A549 (cell line): ENCODE results near the gene HIVEP3. TPM values are rescaled to one million over a fixed set of nuclear protein-coding genes. Genes with fewer than 3 reads are reported as not detected.
A peak's percentile ranks its signal among the peaks of the same experiment; 100 is the strongest.

Source experiments
- ATAC-seq, 2 experiments: fragments of 200-7000 bp in 1 of 2; fragments of >200 bp in 1 of 2; cut with Nextera tagmentation in 1 of 2; cut with Tn5 transposase in 1 of 2; 3 replicates each; pipeline versions ENCODE4 v1.8.0 to v1.9.1; 2018 to 2020; ENCODE audit warnings: mild to moderate bottlenecking in 1 of 2, moderate library complexity in 1 of 2
- CTCF ChIA-PET: fragments of 300-600 bp; sonication (Branson Sonifier 250); formaldehyde crosslinking; extraction: SDS; loops from one replicate; lab custom pipeline; 2021; ENCODE audit warnings: antibody characterized with exemption, inconsistent platforms; lab: Yijun Ruan, JAX
- POLR2A ChIA-PET: fragments of 350-600 bp; formaldehyde crosslinking; extraction: SDS; loops from one replicate; lab custom pipeline; 2021; ENCODE audit warnings: antibody characterized with exemption, inconsistent platforms; lab: Yijun Ruan, JAX
- DNase-seq, 2 experiments: peaks; one replicate each; pipeline versions ENCODE4 v3.0.0 to v3.0.0-alpha.2; 2011 to 2016; ENCODE audit warnings: low read depth in 1 of 2, low spot score in 1 of 2
- FAIRE-seq: peaks from 2 replicates; lab custom pipeline; 2011; peaks lifted over from hg19 to GRCh38; lab: Jason Lieb, UNC
- H3K27ac ChIP-seq, 2 experiments: fragments of >200 bp; sonication (Bioruptor Twin); formaldehyde crosslinking; 3 replicates each; pipeline ENCODE4 v1.5.1; 2016 to 2017
- H3K4me1 ChIP-seq: fragments of >200 bp; sonication (Bioruptor Twin); formaldehyde crosslinking; 3 replicates; pipeline ENCODE4 v1.6.1; 2016
- H3K4me2 ChIP-seq: fragments of >200 bp; sonication (Bioruptor Twin); formaldehyde crosslinking; 3 replicates; pipeline ENCODE4 v1.6.1; 2016
- H3K4me3 ChIP-seq: fragments of >200 bp; sonication (Bioruptor Twin); formaldehyde crosslinking; 3 replicates; pipeline ENCODE4 v1.5.1; 2016
- H3K9me3 ChIP-seq: fragments of >200 bp; sonication (Bioruptor Twin); formaldehyde crosslinking; 3 replicates; pipeline ENCODE4 v1.6.1; 2016
- BCL3 ChIP-seq: fragments of >200 bp; sonication (Bioruptor Twin); formaldehyde crosslinking; IDR thresholded peaks from 3 replicates; pipeline ENCODE4 v1.6.1; 2016
- BHLHE40 ChIP-seq: IDR thresholded peaks from 2 replicates; pipeline ENCODE4 v1.6.1; 2012; ENCODE audit warnings: low read depth, low read length, inconsistent platforms
- CEBPB ChIP-seq, 2 experiments: fragments of >200 bp in 1 of 2; sonication (Bioruptor Twin) in 1 of 2; formaldehyde crosslinking in 1 of 2; IDR thresholded peaks; 2 replicates each; pipeline ENCODE4 v1.6.1; 2012 to 2016
- CHD4 ChIP-seq: fragments of 200-600 bp; sonication (generic); IDR thresholded peaks from 2 replicates; pipeline ENCODE4 v1.6.1; 2016; ENCODE audit warnings: antibody characterized with exemption, mild to moderate bottlenecking, borderline replicate concordance
- E2F6 ChIP-seq: IDR thresholded peaks from 2 replicates; pipeline ENCODE4 v1.6.1; 2012; ENCODE audit warnings: low read depth, borderline replicate concordance
- ELK1 ChIP-seq: fragments of 150-350 bp; IDR thresholded peaks from 2 replicates; pipeline ENCODE4 v1.6.1; 2014; ENCODE audit warnings: low read depth, mild to moderate bottlenecking, low read length
- EP300 ChIP-seq, 2 experiments: fragments of >200 bp; sonication (Bioruptor Twin); formaldehyde crosslinking; IDR thresholded peaks; 2 replicates in 1 of 2; 3 replicates in 1 of 2; pipeline ENCODE4 v1.6.1; 2016 to 2017
- FOSB ChIP-seq: fragments of 250-450 bp; sonication (Bioruptor Pico); IDR thresholded peaks from 2 replicates; pipeline ENCODE4 v1.5.0; 2020; ENCODE audit warnings: mild to moderate bottlenecking, moderate library complexity
- FOSL2 ChIP-seq, 2 experiments: fragments of 450-650 bp in 1 of 2; fragments of >200 bp in 1 of 2; sonication (Bioruptor Twin) in 1 of 2; formaldehyde crosslinking; IDR thresholded peaks; 2 replicates each; pipeline versions ENCODE4 v1.5.0 to v1.6.1; 2016 to 2020; ENCODE audit warnings: mild to moderate bottlenecking in 1 of 2, moderate library complexity in 1 of 2
- GATA3 ChIP-seq: IDR thresholded peaks from 2 replicates; pipeline ENCODE4 v1.6.1; 2012; ENCODE audit warnings: borderline replicate concordance
- HES2 ChIP-seq: fragments of >200 bp; sonication (Bioruptor Twin); formaldehyde crosslinking; IDR thresholded peaks from 2 replicates; pipeline ENCODE4 v1.6.1; 2016
- HMGXB4 ChIP-seq: fragments of 250-450 bp; sonication (Bioruptor Pico); IDR thresholded peaks from 2 replicates; pipeline ENCODE4 v1.5.0; 2021; ENCODE audit warnings: mild to moderate bottlenecking, moderate library complexity, borderline replicate concordance
- HOXA7 ChIP-seq: fragments of 250-450 bp; sonication (Bioruptor Pico); IDR thresholded peaks from 2 replicates; pipeline ENCODE4 v1.5.0; 2020; ENCODE audit warnings: mild to moderate bottlenecking, moderate library complexity
- KDM1A ChIP-seq: fragments of 200-600 bp; sonication (generic); IDR thresholded peaks from 2 replicates; pipeline ENCODE4 v1.6.1; 2016; ENCODE audit warnings: low read depth, mild to moderate bottlenecking
- MAFK ChIP-seq: fragments of 450-650 bp; IDR thresholded peaks from 2 replicates; pipeline ENCODE4 v1.6.1; 2014; ENCODE audit not compliant: partially characterized antibody
- MAX ChIP-seq: IDR thresholded peaks from 2 replicates; pipeline ENCODE4 v1.6.1; 2012
- MYC ChIP-seq: IDR thresholded peaks from 2 replicates; pipeline ENCODE4 v1.6.1; 2012; ENCODE audit warnings: mild to moderate bottlenecking, inconsistent platforms, low read length, improper control_type of control experiment, borderline replicate concordance
- PHF8 ChIP-seq: fragments of 200-600 bp; sonication (generic); IDR thresholded peaks from 2 replicates; pipeline ENCODE4 v1.6.1; 2016; ENCODE audit warnings: low read depth, mild to moderate bottlenecking, antibody characterized with exemption, moderate library complexity, borderline replicate concordance
- POLR2A ChIP-seq: IDR thresholded peaks from 2 replicates; pipeline ENCODE4 v1.6.1; 2012; ENCODE audit warnings: mild to moderate bottlenecking, low read length
- RAD21 ChIP-seq, 2 experiments: fragments of >200 bp in 1 of 2; sonication (Bioruptor Twin) in 1 of 2; formaldehyde crosslinking in 1 of 2; IDR thresholded peaks in 1 of 2; conservative IDR thresholded peaks in 1 of 2; 2 replicates in 1 of 2; 3 replicates in 1 of 2; pipeline ENCODE4 v1.6.1; 2012 to 2018; ENCODE audit warnings: inconsistent platforms in 1 of 2
- RARB ChIP-seq: fragments of 250-450 bp; sonication (Bioruptor Pico); IDR thresholded peaks from 2 replicates; pipeline ENCODE4 v1.8.0; 2021; ENCODE audit warnings: mild to moderate bottlenecking, moderate library complexity
- REST ChIP-seq: fragments of 200-600 bp; sonication (generic); IDR thresholded peaks from 2 replicates; pipeline ENCODE4 v1.6.1; 2016; ENCODE audit warnings: antibody characterized with exemption, mild to moderate bottlenecking, moderate library complexity
- SMC3 ChIP-seq: fragments of >200 bp; sonication (Bioruptor Twin); formaldehyde crosslinking; IDR thresholded peaks from 3 replicates; pipeline ENCODE4 v1.6.1; 2018; ENCODE audit warnings: inconsistent platforms
- TP53 ChIP-seq: fragments of 250-450 bp; sonication (Bioruptor Pico); IDR thresholded peaks from 2 replicates; pipeline ENCODE4 v1.5.0; 2021; ENCODE audit warnings: mild to moderate bottlenecking, moderate library complexity
- ZSCAN20 ChIP-seq: fragments of 250-450 bp; sonication (Bioruptor Pico); IDR thresholded peaks from 2 replicates; pipeline ENCODE4 v1.8.0; 2022; ENCODE audit warnings: mild to moderate bottlenecking, moderate library complexity
- WGBS: methylation state at CpG from one replicate; pipeline ENCODE4 v1.1.6; 2017; ENCODE audit errors: missing lambda C conversion rate; 5-methylcytosine and 5-hydroxymethylcytosine counted together
- polyA minus RNA-seq: library from RNA; depleted of rRNA, polyadenylated mRNA; stranded (reverse); fragments of >200 nt; gene quantifications from 2 replicates; pipeline ENCODE4 v1.2.3, GENCODE V29; 2011; rRNA and poly(A)+ RNA removed
- polyA plus RNA-seq, 4 experiments: library from polyadenylated mRNA; depleted of rRNA in 3 of 4; stranded (reverse); fragments of >200 nt; fragmentation: RNase III in 1 of 4; extraction: RNeasy Plus Mini Kit Qiagen cat#74134 plus additional on column Dnase treatment in 1 of 4; gene quantifications; 2 replicates in 3 of 4; 3 replicates in 1 of 4; pipeline ENCODE4 v1.2.3, GENCODE V29; 2011 to 2017

The HIVEP3 gene
- polyA plus RNA-seq (2011; rRNA removed), result 2.0 and 2.6 TPM in 2 replicates
- 1.6 TPM in 2 replicates for polyA plus RNA-seq (2012; cell fraction: cytosol; rRNA removed)
- 1.7 and 2.1 TPM in 2 replicates for polyA plus RNA-seq (2012; cell fraction: nucleus; rRNA removed)
- polyA plus RNA-seq (2017; fragmentation: RNase III; extraction: RNeasy Plus Mini Kit Qiagen cat#74134 plus additional on column Dnase treatment), result 1.5 to 2.1 TPM (median 1.5 TPM) in 3 replicates
- 1.3 and 1.9 TPM in 2 replicates for polyA minus RNA-seq

GRCh38 chr1:41918450-41919043 lies at the start of gene HIVEP3:
HIVEP3 (minus strand) TSS chr1:41918922.
- Histone ChIP-seq H3K4me2 (peak within 1 kb of the TSS; percentile 98), H3K27ac (peak within 1 kb of the TSS; percentile 75 to 89), H3K9me3 (no peaks in the 10 kb centered on the region), H3K4me3 (peak within 1 kb of the TSS; percentile 83), H3K4me1 (peaks cover 42% of the 10 kb centered on the region)
- POLR2A ChIA-PET, result interaction anchor here (1.3 to 2.8 kb wide), 2 partner anchors 56 to 117 kb away, joined by 8 to 9 read pairs; no protein-coding TSS in a partner anchor
- TF ChIP-seq EP300 (IDR thresholded peaks at IDR 0.05) (no peak), CHD4 (no peak), CEBPB (IDR thresholded peaks at IDR 0.05) (no peak), HES2 (no peak), PHF8 (no peak), BCL3 (no peak), MAFK (no peak), KDM1A (no peak), MAX (0 out of 2 replicates have a peak, but pooled peaks have one; percentile 14), E2F6 (peak; percentile 21; the same call in 1 of the 2 replicates), FOSL2 (IDR thresholded peaks at IDR 0.05) (no peak), FOSL2 (CRISPR knock-in tag; IDR thresholded peaks at IDR 0.05) (no peak)
- peak; percentile 35 to 66 for DNase-seq
- CTCF ChIA-PET, result interaction anchor here (1.4 to 1.7 kb wide), 3 partner anchors 13 to 106 kb away, joined by 3 to 9 read pairs (median 4); no protein-coding TSS in a partner anchor
- ATAC-seq, result peak; percentile 73 to 83
- FAIRE-seq, result no peak
- 3% methylated on average over 15 of the region's 15 CpGs for WGBS

- Histone ChIP-seq H3K4me2 (no peak overlapping the region), H3K4me3 (no peak overlapping the region), H3K27ac (no peak overlapping the region), H3K4me1 (no peaks in the 10 kb centered on the region), H3K9me3 (no peaks in the 10 kb centered on the region)
- ChIA-PET CTCF (interaction anchor here (1.0 kb wide), 1 partner anchor 10 kb away, joined by 3 read pairs; no protein-coding TSS in a partner anchor), POLR2A (no interaction called here)
- WGBS, result 75% methylated on average over 1 of the region's 3 CpGs
- no peak for FAIRE-seq
- no peak for DNase-seq
- ATAC-seq, result no peak
- TF ChIP-seq REST, result no peak
- no peak for TF ChIP-seq HOXA7 (CRISPR knock-in tag)
- no peak for TF ChIP-seq GATA3
- TF ChIP-seq FOSB (CRISPR knock-in tag), result no peak
- TF ChIP-seq SMC3, result no peak
- no peak for TF ChIP-seq ZSCAN20 (CRISPR knock-in tag)
- TF ChIP-seq RAD21 (conservative IDR thresholded peaks at IDR 0.05 in 1 of 2, IDR thresholded peaks at IDR 0.05 in 1 of 2), result no peak
- TF ChIP-seq TP53, result no peak
- no peak for TF ChIP-seq BHLHE40
- TF ChIP-seq MYC, result no peak
- no peak for TF ChIP-seq RARB (CRISPR knock-in tag)
- no peak for TF ChIP-seq MAX
- TF ChIP-seq POLR2A, result no peak
- no peak for TF ChIP-seq HMGXB4 (CRISPR knock-in tag)
- TF ChIP-seq ELK1, result no peak
- no peak for TF ChIP-seq E2F6
These were observed 45.7 kb upstream of the HIVEP3 start for GRCh38 chr1:41964400-41964799.
